ENCODE results near the gene LCOR.

GRCh38 chr10:97030894-97031293, 198.8 kb downstream of the LCOR start:
- TF ChIP-seq CTCF (IDR thresholded peaks at IDR 0.05), result no peak
- TF ChIP-seq POLR2A (IDR thresholded peaks at IDR 0.05), result no peak
